ENCODE results near the gene MCM8.

DNA sequence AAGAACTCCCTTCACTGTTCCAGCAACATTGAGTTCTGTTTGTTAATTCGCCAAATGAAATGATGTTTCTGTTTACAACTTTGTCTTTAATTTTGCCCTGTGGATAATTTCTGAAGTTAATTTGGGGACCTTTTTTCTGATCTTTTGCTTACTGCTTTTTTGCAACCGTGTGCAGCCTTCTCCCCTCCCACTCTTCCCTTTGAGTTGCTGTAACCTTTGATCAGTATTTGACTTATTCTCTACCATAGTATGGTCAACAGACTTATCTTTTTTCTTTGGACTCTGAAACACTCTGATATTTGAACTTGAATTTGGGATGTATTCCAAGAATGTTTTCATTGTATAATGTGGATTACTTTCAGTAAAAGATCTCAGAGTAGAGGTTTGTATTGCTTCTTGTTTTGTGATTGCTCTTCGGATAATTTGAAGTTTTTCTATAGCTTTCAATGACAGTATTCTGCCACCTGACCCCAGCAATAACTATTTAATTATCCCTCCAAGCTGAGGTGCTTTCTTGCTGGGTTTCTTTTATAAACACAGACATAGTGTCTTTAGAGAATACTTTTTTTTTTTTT is 57.2 kb downstream of the MCM8 start:
- TF ChIP-seq POLR2A (IDR thresholded peaks at IDR 0.05) = no peak
- TF ChIP-seq, protein P1, sequence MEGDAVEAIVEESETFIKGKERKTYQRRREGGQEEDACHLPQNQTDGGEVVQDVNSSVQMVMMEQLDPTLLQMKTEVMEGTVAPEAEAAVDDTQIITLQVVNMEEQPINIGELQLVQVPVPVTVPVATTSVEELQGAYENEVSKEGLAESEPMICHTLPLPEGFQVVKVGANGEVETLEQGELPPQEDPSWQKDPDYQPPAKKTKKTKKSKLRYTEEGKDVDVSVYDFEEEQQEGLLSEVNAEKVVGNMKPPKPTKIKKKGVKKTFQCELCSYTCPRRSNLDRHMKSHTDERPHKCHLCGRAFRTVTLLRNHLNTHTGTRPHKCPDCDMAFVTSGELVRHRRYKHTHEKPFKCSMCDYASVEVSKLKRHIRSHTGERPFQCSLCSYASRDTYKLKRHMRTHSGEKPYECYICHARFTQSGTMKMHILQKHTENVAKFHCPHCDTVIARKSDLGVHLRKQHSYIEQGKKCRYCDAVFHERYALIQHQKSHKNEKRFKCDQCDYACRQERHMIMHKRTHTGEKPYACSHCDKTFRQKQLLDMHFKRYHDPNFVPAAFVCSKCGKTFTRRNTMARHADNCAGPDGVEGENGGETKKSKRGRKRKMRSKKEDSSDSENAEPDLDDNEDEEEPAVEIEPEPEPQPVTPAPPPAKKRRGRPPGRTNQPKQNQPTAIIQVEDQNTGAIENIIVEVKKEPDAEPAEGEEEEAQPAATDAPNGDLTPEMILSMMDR (IDR thresholded peaks at IDR 0.05) = no peak
- no peak for TF ChIP-seq POLR2AphosphoS5 (IDR thresholded peaks at IDR 0.05)
